ENCODE data around the gene ZNF653. TPM values are rescaled to one million over a fixed set of nuclear protein-coding genes. Genes with fewer than 3 reads are reported as not detected.

The ZNF653 gene
- total and polyA plus RNA-seq, 2 of the 8 experiments (the other 6 are each of a cell fraction or from before 2014, with no cell fraction given), result 7.0 to 7.9 TPM

GRCh38 chr19:11460207-11460606, 45.4 kb downstream of the ZNF653 start:
- Histone ChIP-seq H2AFZ (ENCODE audit: low read length) (no peak overlapping the region), H4K20me1 (replicated peaks in 1 of 2; ENCODE audit: control insufficient read depth in 1 of 2, insufficient read depth in 2 of 2, low read length in 2 of 2) (peaks cover 0 to 9% of the 10 kb centered on the region in 2 experiments), H4K91ac (replicated peaks; ENCODE audit: insufficient read length, low read length) (no peak overlapping the region), H3K79me1 (ENCODE audit: low read depth, low read length) (peaks cover 4% of the 10 kb centered on the region; the same call in 1 of the 2 replicates), H3K9ac (replicated peaks in 1 of 4; ENCODE audit: extremely low read depth in 1 of 4, low read depth in 3 of 4, low read length in 3 of 4) (no peak overlapping the region), H3K27me3 (replicated peaks in 1 of 4; ENCODE audit: control insufficient read depth in 3 of 4, extremely low read depth in 1 of 4, insufficient read depth in 3 of 4, low read length in 3 of 4) (no peaks in the 10 kb centered on the region), H2BK5ac (ENCODE audit: low read depth, low read length) (no peak overlapping the region), H3K23me2 (ENCODE audit: low read depth, low read length) (peaks cover 9% of the 10 kb centered on the region; the same call in 1 of the 2 replicates), H2BK15ac (ENCODE audit: low read length) (no peak overlapping the region), H3K18ac (ENCODE audit: extremely low read depth, low read length) (no peak overlapping the region), H3K4ac (replicated peaks; ENCODE audit: insufficient read length, low read depth, low read length) (no peak overlapping the region), H3K4me2 (ENCODE audit: insufficient read depth in 1 of 2, low read depth in 2 of 2, low read length in 2 of 2) (no peak overlapping the region), H3K27ac (ENCODE audit: low read depth, low read length) (no peak overlapping the region), H2BK20ac (ENCODE audit: low read length) (no peak overlapping the region), H3K79me2 (ENCODE audit: control insufficient read depth in 1 of 2, insufficient read depth in 2 of 2, low read length in 2 of 2) (no peaks in the 10 kb centered on the region), H3K36me3 (ENCODE audit: control insufficient read depth in 2 of 4, insufficient read depth in 4 of 4, low read length in 3 of 4) (no peaks in the 10 kb centered on the region), H3K9me3 (ENCODE audit: insufficient read depth in 2 of 2, low read depth in 1 of 2, low read length in 1 of 2) (no peaks in the 10 kb centered on the region), H2AK5ac (ENCODE audit: low read depth, low read length) (no peak overlapping the region), H2BK120ac (replicated peaks; ENCODE audit: low read depth, low read length) (no peak overlapping the region), H3K56ac (replicated peaks; ENCODE audit: insufficient read length, low read depth, low read length) (no peak overlapping the region), H2BK12ac (ENCODE audit: low read depth, low read length) (no peak overlapping the region), H3K14ac (ENCODE audit: insufficient read length) (no peak overlapping the region), H4K8ac (ENCODE audit: extremely low read depth, insufficient read depth, low read length) (no peak overlapping the region), H4K5ac (ENCODE audit: insufficient read length, low read depth, low read length) (no peak overlapping the region), H3K23ac (ENCODE audit: insufficient read length) (no peak overlapping the region), H3K4me3 (ENCODE audit: extremely low read depth in 1 of 4, insufficient read depth in 2 of 4, low read depth in 3 of 4, low read length in 4 of 4) (no peak overlapping the region), H3K4me1 (replicated peaks in 1 of 4; ENCODE audit: control insufficient read depth in 3 of 4, insufficient read depth in 4 of 4, low read length in 3 of 4) (peaks cover 3 to 12% (median 5%) of the 10 kb centered on the region in 4 experiments)
- POLR2A ChIA-PET (ENCODE audit: partially characterized antibody), result interaction anchor here (3.4 kb wide), 1 partner anchor 21 kb away, joined by 20 read pairs; the partner anchor contains the start of gene ELAVL3
- 57% methylated on average over 3 of the region's 4 CpGs; no CpG with 5 or more reads in 1 of the 2 experiments for WGBS, 2 experiments (ENCODE audit: extremely low coverage in 1 of 2, insufficient coverage in 1 of 2, insufficient read length in 1 of 2, insufficient replicate concordance in 2 of 2, low coverage in 1 of 2, low lambda C conversion rate in 2 of 2, missing lambda C conversion rate in 1 of 2)
- FAIRE-seq (no peak), DNase-seq (ENCODE audit: low read depth in 1 of 2, low spot score in 2 of 2) (no peak)
- CTCF ChIA-PET (ENCODE audit: partially characterized antibody), result interaction anchor here (0.6 to 3.4 kb wide), 5 partner anchors 9 to 136 kb away, joined by 3 to 17 read pairs (median 4); partner anchors contain the start of gene ODAD3
- no peak for TF ChIP-seq CBX8 (IDR thresholded peaks at IDR 0.05; ENCODE audit: borderline replicate concordance, low read depth, low read length)
- peak; percentile 55 to 72 (median 57) for TF ChIP-seq CTCF (IDR thresholded peaks at IDR 0.05; ENCODE audit: control extremely low read depth in 1 of 3, insufficient read depth in 1 of 3, low read depth in 1 of 3, low read length in 3 of 3)
- TF ChIP-seq SP1 (IDR thresholded peaks at IDR 0.05; ENCODE audit: low read depth, low read length), result no peak
- peak in 1 of 2 experiments; percentile 37; a peak in 1 of 4 replicates for TF ChIP-seq RAD21 (IDR thresholded peaks at IDR 0.05 in 1 of 2, conservative IDR thresholded peaks at IDR 0.05 in 1 of 2; ENCODE audit: low read depth in 2 of 2, low read length in 2 of 2)
- no peak for TF ChIP-seq TAF7 (optimal IDR thresholded peaks at IDR 0.05; ENCODE audit: borderline replicate concordance, low read depth, low read length)
- no peak for TF ChIP-seq TCF12 (IDR thresholded peaks at IDR 0.05; ENCODE audit: low read depth, low read length)
- no peak for TF ChIP-seq PHF8 (conservative IDR thresholded peaks at IDR 0.05; ENCODE audit: low read depth, low read length)
- TF ChIP-seq CHD2 (IDR thresholded peaks at IDR 0.05; ENCODE audit: low read length), result peak; percentile 46; the same call in 1 of the 2 replicates
- no peak for TF ChIP-seq TEAD4 (IDR thresholded peaks at IDR 0.05; ENCODE audit: low read depth, low read length)
- no peak for TF ChIP-seq RFX5 (IDR thresholded peaks at IDR 0.05; ENCODE audit: borderline replicate concordance, low read depth, low read length)
- TF ChIP-seq SRF (IDR thresholded peaks at IDR 0.05; ENCODE audit: low read depth, low read length), result no peak
